SK-N-SH treated with all-trans-retinoic acid at 6 μM for 48 hours (cell line): ENCODE measurements around the gene TCF23.

Experiments
- ATAC-seq: fragments of 200-7000 bp; cut with Tn5 transposase; 3 replicates; pipeline ENCODE4 v1.9.1; 2020; ENCODE audit warnings: mild to moderate bottlenecking, moderate library complexity
- ARNTL ChIP-seq: fragments of 450-650 bp; formaldehyde crosslinking; IDR thresholded peaks from 2 replicates; pipeline ENCODE4 v1.5.0; 2020; ENCODE audit warnings: low read depth, mild to moderate bottlenecking, moderate library complexity, borderline replicate concordance
- BACH2 ChIP-seq: fragments of 250-450 bp; sonication (Bioruptor Pico); IDR thresholded peaks from 2 replicates; pipeline ENCODE4 v1.9.0; 2021; ENCODE audit warnings: mild to moderate bottlenecking, borderline replicate concordance
- ESRRG ChIP-seq: fragments of 250-450 bp; sonication (Bioruptor Pico); IDR thresholded peaks from 2 replicates; pipeline ENCODE4 v1.6.1; 2021; ENCODE audit warnings: mild to moderate bottlenecking
- GLIS3 ChIP-seq: fragments of 250-450 bp; sonication (Bioruptor Pico); IDR thresholded peaks from 2 replicates; pipeline ENCODE4 v1.5.0; 2020; ENCODE audit warnings: mild to moderate bottlenecking, moderate library complexity
- OSR1 ChIP-seq: fragments of 250-450 bp; sonication (Bioruptor Pico); IDR thresholded peaks from 2 replicates; pipeline ENCODE4 v1.8.0; 2022; ENCODE audit warnings: moderate library complexity, mild to moderate bottlenecking, inconsistent platforms
- PPARA ChIP-seq: fragments of 250-450 bp; sonication (Bioruptor Pico); IDR thresholded peaks from 2 replicates; pipeline ENCODE4 v1.5.0; 2020; ENCODE audit warnings: mild to moderate bottlenecking, borderline replicate concordance
- RARB ChIP-seq: fragments of 250-450 bp; sonication (Bioruptor Pico); IDR thresholded peaks from 2 replicates; pipeline ENCODE4 v1.8.0; 2021; ENCODE audit warnings: mild to moderate bottlenecking, moderate library complexity
- SNAI2 ChIP-seq: fragments of 250-450 bp; sonication (Bioruptor Pico); IDR thresholded peaks from 2 replicates; pipeline ENCODE4 v1.5.0; 2020; ENCODE audit warnings: mild to moderate bottlenecking, moderate library complexity
- TCF4 ChIP-seq: fragments of 250-450 bp; sonication (Bioruptor Pico); IDR thresholded peaks from 2 replicates; pipeline ENCODE4 v1.8.0; 2021; ENCODE audit warnings: mild to moderate bottlenecking, moderate library complexity, borderline replicate concordance
- TOX ChIP-seq: fragments of 250-450 bp; sonication (Bioruptor Pico); IDR thresholded peaks from 2 replicates; pipeline ENCODE4 v1.8.0; 2021; ENCODE audit warnings: mild to moderate bottlenecking, moderate library complexity, borderline replicate concordance
- ZC3H10 ChIP-seq: fragments of 250-450 bp; sonication (Bioruptor Pico); IDR thresholded peaks from 2 replicates; pipeline ENCODE4 v1.5.1; 2021; ENCODE audit warnings: mild to moderate bottlenecking, moderate library complexity
- ZFP3 ChIP-seq: fragments of 250-450 bp; sonication (Bioruptor Pico); IDR thresholded peaks from 2 replicates; pipeline ENCODE4 v1.5.0; 2020; ENCODE audit warnings: mild to moderate bottlenecking, moderate library complexity
- ZNF565 ChIP-seq: fragments of 450-650 bp; formaldehyde crosslinking; conservative IDR thresholded peaks from 2 replicates; pipeline ENCODE4 v1.5.0; 2020; ENCODE audit warnings: low read depth, mild to moderate bottlenecking, moderate library complexity
- ZNF8 ChIP-seq: fragments of 450-650 bp; formaldehyde crosslinking; IDR thresholded peaks from 2 replicates; pipeline ENCODE4 v1.5.0; 2020; ENCODE audit warnings: mild to moderate bottlenecking, moderate library complexity
- TF ChIP-seq, protein P1 (sequence below): fragments of 250-450 bp; sonication (Bioruptor Pico); IDR thresholded peaks from 2 replicates; pipeline ENCODE4 v1.5.1; 2021; ENCODE audit warnings: mild to moderate bottlenecking, moderate library complexity
- TF ChIP-seq, protein P2 (sequence below): fragments of 250-450 bp; sonication (Bioruptor Pico); IDR thresholded peaks from 2 replicates; pipeline ENCODE4 v1.5.0; 2020; ENCODE audit warnings: mild to moderate bottlenecking, moderate library complexity
- TF ChIP-seq, protein P3 (sequence below): fragments of 250-450 bp; sonication (Bioruptor Pico); IDR thresholded peaks from 2 replicates; pipeline ENCODE4 v1.8.0; 2021; ENCODE audit warnings: low read depth, mild to moderate bottlenecking, moderate library complexity, borderline replicate concordance

Gene TCF23

DNA sequence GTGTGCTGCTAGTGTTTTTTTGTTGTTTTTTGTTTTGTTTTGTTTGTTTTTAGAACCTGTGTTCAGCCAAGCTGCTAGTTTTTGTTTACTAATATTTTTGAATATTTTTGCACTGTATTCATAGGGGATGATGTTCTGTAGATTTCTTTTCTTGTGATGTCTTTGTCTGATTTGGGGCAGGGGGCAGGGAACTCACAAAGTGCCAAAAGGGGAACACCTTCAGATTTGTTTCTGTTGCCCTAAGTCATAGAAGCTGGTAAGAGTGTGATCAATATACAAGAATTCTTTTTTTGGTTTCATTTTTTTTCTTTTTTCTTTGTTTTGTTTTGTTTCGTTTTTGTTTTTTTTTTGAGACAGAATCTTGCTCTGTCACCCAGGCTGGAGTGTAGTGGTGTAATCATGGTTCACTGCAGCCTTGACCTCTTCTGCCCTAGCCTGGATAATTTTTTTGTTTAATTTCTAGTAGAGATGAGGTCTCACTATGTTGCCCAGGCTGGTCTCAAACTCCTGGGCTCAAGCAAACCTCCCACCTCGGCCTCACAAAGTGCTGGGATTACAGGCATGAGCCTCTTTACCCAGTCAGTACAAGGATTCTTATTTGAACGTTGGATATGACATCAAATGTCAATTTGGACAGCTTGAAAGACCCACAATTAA is 30.7 kb downstream of the TCF23 start:
- no peak for ATAC-seq
- TF ChIP-seq ZNF8 (CRISPR knock-in tag) (no peak), PPARA (CRISPR knock-in tag) (no peak), TCF4 (CRISPR knock-in tag) (no peak), TOX (CRISPR knock-in tag) (no peak), BACH2 (CRISPR knock-in tag) (no peak), ZFP3 (CRISPR knock-in tag) (no peak)

DNA sequence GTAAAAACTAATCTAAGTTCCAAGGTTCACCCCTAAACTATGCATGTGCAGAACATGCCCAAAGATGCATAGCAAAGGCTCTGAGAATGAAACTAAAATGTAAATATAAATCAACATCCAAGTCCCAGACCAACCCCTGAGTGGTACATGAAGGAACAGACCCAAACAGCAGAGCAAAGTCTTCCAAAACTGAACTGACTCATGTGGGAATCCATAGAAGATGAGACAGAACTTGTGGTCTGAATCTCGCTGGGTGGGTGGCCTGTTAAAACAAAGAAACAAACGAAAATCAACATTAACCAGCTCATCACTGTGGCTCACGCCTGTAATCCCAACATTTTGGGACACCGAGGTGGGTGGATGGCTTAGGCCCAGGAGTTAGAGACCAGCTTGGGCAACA is 33.5 kb downstream of the TCF23 start:
- ATAC-seq: no peak
- TF ChIP-seq ZC3H10 (CRISPR knock-in tag) (no peak), GLIS3 (CRISPR knock-in tag) (no peak), TCF4 (CRISPR knock-in tag) (no peak), ESRRG (CRISPR knock-in tag) (no peak), OSR1 (no peak), ZNF565 (CRISPR knock-in tag) (no peak), BACH2 (CRISPR knock-in tag) (no peak), ARNTL (CRISPR knock-in tag) (no peak)
- TF ChIP-seq, protein P1, sequence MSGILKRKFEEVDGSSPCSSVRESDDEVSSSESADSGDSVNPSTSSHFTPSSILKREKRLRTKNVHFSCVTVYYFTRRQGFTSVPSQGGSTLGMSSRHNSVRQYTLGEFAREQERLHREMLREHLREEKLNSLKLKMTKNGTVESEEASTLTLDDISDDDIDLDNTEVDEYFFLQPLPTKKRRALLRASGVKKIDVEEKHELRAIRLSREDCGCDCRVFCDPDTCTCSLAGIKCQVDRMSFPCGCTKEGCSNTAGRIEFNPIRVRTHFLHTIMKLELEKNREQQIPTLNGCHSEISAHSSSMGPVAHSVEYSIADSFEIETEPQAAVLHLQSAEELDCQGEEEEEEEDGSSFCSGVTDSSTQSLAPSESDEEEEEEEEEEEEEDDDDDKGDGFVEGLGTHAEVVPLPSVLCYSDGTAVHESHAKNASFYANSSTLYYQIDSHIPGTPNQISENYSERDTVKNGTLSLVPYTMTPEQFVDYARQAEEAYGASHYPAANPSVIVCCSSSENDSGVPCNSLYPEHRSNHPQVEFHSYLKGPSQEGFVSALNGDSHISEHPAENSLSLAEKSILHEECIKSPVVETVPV (CRISPR knock-in tag): no peak
- TF ChIP-seq, protein P2, sequence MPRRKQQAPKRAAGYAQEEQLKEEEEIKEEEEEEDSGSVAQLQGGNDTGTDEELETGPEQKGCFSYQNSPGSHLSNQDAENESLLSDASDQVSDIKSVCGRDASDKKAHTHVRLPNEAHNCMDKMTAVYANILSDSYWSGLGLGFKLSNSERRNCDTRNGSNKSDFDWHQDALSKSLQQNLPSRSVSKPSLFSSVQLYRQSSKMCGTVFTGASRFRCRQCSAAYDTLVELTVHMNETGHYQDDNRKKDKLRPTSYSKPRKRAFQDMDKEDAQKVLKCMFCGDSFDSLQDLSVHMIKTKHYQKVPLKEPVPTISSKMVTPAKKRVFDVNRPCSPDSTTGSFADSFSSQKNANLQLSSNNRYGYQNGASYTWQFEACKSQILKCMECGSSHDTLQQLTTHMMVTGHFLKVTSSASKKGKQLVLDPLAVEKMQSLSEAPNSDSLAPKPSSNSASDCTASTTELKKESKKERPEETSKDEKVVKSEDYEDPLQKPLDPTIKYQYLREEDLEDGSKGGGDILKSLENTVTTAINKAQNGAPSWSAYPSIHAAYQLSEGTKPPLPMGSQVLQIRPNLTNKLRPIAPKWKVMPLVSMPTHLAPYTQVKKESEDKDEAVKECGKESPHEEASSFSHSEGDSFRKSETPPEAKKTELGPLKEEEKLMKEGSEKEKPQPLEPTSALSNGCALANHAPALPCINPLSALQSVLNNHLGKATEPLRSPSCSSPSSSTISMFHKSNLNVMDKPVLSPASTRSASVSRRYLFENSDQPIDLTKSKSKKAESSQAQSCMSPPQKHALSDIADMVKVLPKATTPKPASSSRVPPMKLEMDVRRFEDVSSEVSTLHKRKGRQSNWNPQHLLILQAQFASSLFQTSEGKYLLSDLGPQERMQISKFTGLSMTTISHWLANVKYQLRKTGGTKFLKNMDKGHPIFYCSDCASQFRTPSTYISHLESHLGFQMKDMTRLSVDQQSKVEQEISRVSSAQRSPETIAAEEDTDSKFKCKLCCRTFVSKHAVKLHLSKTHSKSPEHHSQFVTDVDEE: no peak

DNA sequence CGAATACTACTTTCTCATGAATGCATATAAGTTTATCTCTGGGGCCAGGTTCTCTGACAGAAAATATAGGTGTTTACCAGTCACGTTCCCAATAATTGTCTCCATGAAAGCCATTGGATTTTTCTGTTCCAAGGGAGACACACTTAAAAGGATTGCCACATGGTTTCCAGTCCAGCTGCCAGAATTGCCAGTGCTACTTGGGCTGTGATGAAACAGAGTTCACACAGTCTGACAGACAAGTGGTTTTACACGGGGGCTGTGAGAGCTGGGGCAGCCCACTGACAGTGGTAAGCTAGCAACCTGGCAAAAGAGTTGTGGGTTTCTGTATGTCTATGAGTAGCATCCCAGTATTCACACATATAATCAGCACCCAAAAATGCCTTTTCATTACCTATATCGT is 35.3 kb downstream of the TCF23 start:
- no peak for ATAC-seq
- no peak for TF ChIP-seq RARB (CRISPR knock-in tag)
- no peak for TF ChIP-seq SNAI2 (CRISPR knock-in tag)
- TF ChIP-seq, protein P3, sequence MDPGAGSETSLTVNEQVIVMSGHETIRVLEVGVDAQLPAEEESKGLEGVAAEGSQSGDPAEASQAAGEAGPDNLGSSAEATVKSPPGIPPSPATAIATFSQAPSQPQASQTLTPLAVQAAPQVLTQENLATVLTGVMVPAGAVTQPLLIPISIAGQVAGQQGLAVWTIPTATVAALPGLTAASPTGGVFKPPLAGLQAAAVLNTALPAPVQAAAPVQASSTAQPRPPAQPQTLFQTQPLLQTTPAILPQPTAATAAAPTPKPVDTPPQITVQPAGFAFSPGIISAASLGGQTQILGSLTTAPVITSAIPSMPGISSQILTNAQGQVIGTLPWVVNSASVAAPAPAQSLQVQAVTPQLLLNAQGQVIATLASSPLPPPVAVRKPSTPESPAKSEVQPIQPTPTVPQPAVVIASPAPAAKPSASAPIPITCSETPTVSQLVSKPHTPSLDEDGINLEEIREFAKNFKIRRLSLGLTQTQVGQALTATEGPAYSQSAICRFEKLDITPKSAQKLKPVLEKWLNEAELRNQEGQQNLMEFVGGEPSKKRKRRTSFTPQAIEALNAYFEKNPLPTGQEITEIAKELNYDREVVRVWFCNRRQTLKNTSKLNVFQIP (CRISPR knock-in tag): no peak
- TF ChIP-seq ARNTL (CRISPR knock-in tag): no peak
- no peak for TF ChIP-seq ZC3H10 (CRISPR knock-in tag)
- TF ChIP-seq, protein P2: no peak
- TF ChIP-seq BACH2 (CRISPR knock-in tag): no peak
- no peak for TF ChIP-seq ZFP3 (CRISPR knock-in tag)
- no peak for TF ChIP-seq ZNF8 (CRISPR knock-in tag)
- no peak for TF ChIP-seq ESRRG (CRISPR knock-in tag)
- TF ChIP-seq, protein P1 (CRISPR knock-in tag): no peak
- TF ChIP-seq ZNF565 (CRISPR knock-in tag): no peak
